ENCODE data around the gene SPSB2.
A peak's percentile ranks its signal among the peaks of the same experiment; 100 is the strongest.

The SPSB2 gene

DNA sequence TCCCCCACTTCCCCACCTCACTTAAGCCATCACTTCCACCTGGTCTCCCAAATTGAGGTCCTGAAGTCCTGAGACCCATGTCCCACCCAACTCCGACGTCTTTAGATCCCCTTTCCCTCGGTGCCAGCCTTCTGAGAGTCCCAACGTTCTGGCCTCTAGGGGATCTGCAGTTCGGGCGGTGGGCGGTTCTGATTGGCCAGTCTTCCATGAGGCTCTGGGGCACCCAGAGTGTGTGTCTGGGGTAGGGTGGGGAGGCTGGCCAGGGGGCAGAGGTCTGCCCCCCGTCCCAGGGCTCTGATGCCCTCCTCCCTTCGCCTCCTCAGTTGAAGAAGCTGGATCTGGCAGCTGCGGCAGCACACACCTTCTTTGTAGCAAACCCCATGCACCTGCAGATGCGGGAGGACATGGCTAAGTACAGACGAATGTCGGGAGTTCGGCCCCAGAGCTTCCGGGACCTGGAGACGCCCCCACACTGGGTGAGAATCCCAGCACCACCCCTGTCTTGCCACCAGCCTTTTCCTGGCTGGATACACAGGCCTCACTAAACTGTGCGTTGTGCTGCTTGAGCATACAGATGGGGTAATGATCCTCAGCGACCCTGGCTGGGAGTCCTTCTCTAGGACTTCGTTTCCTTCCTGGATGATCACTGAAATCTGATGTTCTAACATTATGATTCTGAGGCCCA is 43.4 kb downstream of the SPSB2 start:
- no peak for ATAC-seq

DNA sequence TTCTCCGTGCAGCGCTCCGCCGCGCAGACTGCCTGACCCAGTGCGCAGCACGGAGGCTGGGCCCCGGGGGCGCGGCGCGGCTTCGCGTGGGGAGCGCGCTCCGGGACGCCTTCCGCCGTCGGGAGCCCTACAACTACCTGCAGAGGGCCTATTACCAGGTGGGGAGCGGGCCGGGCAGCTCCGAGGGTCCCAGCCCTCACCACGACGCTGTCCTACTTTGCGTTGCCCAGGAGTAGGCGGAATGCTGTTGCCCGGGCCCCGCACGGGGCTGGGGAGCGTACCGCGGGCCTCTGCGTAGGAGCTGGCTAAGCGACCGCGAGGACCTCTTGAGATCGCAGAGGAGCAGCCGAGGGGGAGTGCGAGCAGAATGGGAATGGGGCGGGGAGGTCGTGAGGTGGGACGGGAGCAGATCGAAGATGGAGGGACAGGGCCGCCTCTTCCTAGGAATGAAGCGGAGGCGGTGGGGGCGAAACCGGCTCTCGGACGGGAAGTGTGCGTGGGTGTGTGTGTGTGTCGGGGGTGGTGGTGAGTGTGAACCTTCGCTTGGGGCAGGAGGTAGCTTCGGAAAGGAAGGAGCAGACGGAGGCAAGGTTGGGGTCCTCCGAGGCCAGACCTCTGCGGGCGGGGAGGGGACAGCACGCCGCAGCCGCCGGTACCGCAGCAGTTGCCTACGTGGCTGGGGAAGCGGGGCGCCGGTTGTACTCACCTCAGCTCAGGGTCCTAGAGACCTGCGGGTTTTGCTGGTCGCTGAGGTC is 44.1 kb downstream of the SPSB2 start:
- peak; percentile 63 to 67 for ATAC-seq

DNA sequence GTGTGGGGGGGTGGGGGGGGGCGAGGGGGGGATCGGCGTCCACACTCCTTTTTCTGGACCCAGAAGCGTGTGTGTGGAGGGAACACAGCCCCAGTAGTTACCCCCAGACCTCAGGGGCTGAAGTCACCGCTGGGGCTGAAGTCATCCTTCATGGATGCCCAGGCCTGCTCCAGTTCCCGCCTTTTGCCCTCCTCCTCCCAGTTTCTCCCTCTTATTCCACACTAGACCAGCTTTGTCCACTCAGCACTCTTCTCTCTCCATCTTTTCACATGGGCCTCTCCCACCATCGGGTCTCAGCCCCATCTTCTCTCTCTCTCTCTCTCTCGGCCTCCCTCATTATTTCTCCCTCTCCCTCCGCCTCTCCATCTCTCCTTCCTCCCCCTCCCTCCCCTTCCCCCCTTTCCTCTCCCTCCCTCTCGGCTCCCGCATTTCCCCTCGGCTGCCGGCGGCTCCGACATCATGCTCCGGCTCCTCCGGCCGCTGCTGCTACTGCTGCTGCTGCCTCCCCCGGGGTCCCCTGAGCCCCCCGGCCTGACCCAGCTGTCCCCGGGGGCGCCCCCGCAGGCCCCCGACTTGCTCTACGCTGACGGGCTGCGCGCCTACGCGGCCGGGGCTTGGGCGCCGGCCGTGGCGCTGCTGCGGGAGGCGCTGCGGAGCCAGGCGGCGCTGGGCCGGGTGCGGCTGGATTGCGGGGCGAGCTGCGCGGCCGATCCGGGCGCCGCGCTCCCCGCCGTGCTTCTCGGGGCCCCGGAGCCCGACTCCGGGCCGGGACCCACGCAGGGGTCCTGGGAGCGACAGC is 44.9 kb downstream of the SPSB2 start, which contains the start of gene P3H3:
Gene P3H3 (plus strand): TSS at position 426 of the 799 bp plus-strand sequence. CDS start 34 bp downstream, at position 460.
- peak; percentile 36 to 55 for ATAC-seq

GRCh38 chr12:6827437-6827911 is 45.6 kb downstream of the SPSB2 start:
- ATAC-seq: no peak

GRCh38 chr12:6826734-6827436 is 46.2 kb downstream of the SPSB2 start:
- no peak for ATAC-seq

DNA sequence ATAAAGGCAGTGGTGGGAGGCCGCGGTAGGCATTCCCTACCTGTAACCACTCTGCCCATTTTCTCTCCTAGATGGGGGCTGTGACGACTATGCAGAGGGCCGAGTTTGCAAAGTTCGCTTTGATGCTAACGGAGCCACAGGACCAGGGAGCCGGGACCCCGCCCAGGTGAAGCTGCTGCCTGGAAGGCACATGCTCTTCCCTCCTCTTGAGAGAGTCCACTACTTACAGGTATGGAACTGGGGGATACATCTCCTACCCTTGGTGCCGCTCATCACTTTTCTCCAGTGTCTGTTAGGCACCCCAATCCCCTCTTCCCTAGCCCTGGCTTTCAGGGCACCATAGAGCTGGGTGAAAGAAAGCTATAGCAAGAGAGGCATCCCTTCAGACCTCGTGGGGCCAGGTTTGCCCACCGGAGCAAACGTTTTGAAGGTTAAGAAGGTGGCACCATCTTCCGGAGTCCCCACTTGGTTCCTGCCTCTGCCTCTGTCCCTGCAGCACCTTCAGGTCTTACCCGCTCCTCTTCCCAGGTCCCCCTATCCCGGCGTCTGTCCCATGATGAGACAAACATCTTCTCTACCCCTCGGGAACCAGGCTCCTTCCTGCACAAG is 46.9 kb downstream of the SPSB2 start:
- ATAC-seq: no peak

DNA sequence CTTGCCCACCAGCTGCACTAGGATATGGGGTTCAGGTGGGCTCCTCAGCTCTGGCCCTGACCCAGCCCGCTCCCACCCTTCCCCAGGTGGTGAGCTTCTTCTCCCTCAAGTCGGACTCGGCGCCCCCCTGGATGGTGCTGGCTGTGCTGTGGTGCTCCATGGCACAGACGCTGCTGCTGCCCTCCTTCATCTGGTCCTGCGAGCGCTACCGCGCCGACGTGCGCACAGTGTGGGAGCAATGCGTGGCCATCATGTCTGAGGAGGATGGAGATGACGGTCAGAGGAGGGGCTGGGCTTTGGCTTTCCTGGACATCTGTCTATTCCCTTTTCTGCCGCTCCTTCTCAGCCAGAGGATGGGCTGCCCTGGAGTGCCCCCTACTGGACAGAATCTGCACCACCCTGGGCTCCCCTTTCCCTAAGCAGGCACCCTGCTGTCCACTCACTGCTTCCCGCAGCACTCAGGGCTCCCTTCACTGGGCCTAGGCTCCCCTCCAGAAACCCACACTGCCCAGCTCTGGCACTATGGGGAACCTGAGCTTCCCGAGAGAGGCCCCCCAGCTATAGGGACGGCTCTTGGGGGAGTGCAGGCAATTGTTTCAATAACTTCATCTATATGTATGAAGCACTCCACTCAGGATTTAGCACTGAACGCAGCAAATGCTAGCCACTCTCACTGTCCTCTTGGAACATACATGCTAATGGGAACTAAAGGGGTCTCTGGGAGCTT is 47.5 kb downstream of the SPSB2 start:
- peak; percentile 63 to 69 for ATAC-seq

DNA sequence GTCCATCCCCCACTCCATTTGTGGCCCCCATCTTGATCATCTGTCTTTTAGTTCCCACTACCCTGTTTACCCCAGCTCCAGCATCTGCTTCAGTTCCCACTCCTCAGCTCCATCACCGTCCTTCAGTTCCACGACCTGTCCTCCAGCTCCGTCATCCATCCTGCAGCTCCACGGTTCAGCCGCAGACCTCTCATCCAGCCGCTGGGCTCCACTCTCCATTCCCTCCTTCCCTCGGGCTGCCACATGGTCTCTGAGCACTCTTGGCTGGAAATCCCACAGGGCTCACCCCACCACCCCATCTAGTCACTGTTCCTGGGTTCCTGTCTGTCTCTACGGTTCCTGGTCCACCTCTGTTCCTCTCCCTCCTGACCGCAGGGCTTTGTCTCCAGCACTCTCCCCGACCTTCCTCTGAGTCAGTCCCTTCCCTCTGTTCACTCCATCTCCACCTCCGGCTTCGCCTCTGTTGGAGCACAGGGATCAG is 48.2 kb downstream of the SPSB2 start:
- no peak for ATAC-seq

GRCh38 chr12:6824085-6824775 is 48.9 kb downstream of the SPSB2 start:
- no peak for ATAC-seq

DNA sequence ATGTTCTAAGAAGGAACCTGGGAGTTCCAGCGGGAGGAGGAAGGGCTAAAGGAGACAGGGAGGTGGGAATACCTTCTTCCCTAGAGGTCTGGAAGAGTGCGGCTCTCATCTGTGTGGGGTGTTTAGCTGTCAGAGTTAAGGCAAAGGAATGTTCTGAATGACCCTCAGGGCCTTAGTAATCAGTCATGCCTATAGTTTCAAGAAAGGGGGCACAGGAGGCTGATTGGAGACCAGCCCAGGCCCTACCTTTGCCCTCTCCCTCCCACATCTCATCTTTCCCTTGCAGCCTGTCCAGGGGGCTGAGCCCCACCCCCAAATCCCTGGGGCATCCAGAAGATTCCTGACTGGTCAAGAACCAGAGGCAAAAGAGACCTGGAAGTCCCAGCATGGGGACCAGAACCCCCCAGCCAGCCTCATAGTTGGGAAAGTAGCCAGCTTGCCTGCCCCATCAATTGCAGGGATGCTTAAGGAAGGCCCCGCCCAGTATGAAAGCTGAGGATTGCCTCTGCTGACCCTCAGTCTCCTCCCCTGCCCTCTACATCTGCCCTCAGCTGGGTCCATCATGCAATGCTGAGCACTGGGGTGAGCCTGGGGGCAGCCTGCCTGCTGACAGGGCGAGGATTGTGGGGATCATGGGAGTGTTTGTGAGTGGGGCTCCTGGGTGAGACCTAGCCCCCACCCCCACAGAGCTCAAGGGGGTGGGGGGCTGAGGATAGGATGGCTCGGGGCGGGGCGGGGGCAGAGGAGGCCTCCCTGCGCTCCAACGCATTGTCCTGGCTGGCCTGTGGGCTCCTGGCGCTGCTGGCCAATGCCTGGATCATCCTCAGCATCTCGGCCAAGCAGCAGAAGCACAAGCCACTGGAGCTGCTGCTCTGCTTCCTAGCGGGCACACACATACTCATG is 49.7 kb downstream of the SPSB2 start:
- no peak for ATAC-seq

GRCh38 chr12:6822426-6823135 is 50.5 kb downstream of the SPSB2 start:
- no peak for ATAC-seq

DNA sequence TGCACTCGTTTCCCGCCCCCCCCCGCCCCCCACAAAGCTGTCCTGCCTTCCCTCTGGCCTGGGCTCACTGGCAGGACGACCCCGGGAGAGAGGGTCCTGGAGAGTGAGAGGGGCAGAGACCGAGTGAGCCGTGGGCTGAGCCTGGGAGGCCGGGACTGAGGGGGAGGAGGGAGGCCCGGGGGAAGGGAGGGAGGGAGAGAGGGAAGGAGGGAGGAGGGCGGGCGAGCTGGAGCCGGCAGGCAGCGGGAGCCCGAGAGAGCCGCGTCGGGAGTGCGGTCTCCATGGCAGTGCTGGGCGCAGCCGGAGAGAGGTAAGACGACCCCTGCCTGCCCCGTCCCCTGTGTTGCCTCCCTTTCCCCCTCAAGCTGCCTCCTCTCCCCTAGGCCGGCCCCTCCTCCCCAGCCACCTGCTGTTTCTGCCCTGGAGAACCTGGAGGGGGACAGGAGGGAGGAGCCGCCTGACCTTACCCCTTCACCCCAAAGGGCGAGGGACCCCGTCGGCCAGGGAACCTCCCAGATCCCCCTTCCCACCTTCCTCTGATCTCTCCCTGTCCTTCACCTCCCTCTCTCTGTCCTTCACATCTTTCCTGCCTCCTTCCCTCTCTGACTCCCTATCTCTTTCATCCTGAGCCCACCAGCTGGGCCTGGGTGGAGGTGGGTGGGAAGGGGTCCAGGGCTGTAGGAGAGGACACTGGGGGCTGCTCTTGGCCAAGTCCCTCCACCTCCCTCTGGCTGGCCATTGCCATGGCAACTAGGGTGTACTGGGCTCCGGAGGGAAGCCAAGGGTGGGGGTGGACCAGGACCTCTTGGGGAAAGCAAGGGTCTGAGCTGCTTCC is 51.3 kb downstream of the SPSB2 start, which contains the start of gene GPR162:
Gene GPR162 (plus strand): TSS at position 231 of the 835 bp plus-strand sequence. CDS start 2,078 bp downstream, outside the sequence.
- ATAC-seq: peak; percentile 5 to 9
